Epithelial cell of esophagus (primary cell): ENCODE measurements around the gene PRAMEF20.

Experiments
- DNase-seq: peaks from one replicate; pipeline ENCODE4 v3.0.0; 2010; ENCODE audit warnings: low read depth
- H3K4me3 ChIP-seq: 2 replicates; pipeline ENCODE4 v1.5.1; 2011; ENCODE audit warnings: mild to moderate bottlenecking, low read length, control low read depth
- TF ChIP-seq, protein P1 (sequence below): IDR thresholded peaks from 2 replicates; pipeline ENCODE4 v1.5.1; 2011; ENCODE audit warnings: low read depth, mild to moderate bottlenecking, low read length, control low read depth, inconsistent platforms; ENCODE audit not compliant: insufficient read depth; ENCODE audit errors: missing control alignments

The PRAMEF20 gene

DNA sequence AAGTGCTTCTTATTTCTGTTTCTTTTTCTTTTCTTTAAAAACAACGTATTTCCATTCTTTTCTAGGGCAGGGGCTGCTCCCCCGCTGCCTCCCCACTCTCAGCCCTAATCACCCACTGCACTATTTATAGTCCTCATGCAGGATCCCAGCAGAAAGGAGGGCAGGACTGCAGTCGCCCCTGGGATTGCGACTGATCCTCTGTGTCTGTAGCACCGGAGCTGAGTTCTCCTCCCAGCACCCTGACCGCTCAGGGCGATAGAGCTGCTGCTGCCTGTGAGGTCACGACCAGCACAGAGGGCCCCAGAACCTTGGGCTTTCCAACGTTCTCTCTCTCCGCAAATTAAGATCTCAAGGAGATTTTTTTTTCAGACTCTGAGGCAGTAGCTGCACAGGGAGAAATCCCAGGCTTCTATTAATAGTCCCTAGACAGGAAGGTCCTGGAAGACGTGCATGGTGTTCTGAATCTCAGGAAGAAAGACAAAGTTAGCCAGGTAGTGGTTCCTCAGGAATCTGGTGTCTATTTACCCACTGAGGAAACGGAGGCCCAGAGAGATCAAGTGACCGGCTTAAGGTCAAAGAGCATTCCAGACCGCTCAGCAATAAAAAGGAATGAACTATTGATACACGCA, 46.8 kb downstream of the PRAMEF20 start:
- H3K4me3 ChIP-seq = no peak overlapping the region
- TF ChIP-seq, protein P1, sequence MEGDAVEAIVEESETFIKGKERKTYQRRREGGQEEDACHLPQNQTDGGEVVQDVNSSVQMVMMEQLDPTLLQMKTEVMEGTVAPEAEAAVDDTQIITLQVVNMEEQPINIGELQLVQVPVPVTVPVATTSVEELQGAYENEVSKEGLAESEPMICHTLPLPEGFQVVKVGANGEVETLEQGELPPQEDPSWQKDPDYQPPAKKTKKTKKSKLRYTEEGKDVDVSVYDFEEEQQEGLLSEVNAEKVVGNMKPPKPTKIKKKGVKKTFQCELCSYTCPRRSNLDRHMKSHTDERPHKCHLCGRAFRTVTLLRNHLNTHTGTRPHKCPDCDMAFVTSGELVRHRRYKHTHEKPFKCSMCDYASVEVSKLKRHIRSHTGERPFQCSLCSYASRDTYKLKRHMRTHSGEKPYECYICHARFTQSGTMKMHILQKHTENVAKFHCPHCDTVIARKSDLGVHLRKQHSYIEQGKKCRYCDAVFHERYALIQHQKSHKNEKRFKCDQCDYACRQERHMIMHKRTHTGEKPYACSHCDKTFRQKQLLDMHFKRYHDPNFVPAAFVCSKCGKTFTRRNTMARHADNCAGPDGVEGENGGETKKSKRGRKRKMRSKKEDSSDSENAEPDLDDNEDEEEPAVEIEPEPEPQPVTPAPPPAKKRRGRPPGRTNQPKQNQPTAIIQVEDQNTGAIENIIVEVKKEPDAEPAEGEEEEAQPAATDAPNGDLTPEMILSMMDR = no peak
- DNase-seq = no peak

DNA sequence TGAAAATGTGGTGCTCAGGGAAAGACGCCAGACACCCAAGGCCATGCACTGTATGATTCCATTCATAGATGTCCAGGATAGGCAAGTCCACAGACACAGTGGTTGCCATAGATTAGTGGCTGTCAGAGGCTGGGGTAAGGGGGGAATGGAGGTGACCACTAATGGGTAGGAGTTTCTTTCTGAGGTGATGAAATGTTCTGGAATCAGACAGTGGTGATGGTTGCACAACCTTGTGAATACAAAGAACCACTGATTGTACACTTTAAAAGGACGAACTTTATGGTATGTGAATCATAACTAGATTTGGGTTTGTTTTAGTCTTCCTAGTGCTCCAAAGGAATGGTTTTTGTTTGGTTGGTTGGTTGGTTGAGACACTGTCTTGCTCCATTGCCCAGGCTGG, 51.7 kb downstream of the PRAMEF20 start:
- H3K4me3 ChIP-seq = no peak overlapping the region
- DNase-seq = no peak
- TF ChIP-seq, protein P1 = no peak

DNA sequence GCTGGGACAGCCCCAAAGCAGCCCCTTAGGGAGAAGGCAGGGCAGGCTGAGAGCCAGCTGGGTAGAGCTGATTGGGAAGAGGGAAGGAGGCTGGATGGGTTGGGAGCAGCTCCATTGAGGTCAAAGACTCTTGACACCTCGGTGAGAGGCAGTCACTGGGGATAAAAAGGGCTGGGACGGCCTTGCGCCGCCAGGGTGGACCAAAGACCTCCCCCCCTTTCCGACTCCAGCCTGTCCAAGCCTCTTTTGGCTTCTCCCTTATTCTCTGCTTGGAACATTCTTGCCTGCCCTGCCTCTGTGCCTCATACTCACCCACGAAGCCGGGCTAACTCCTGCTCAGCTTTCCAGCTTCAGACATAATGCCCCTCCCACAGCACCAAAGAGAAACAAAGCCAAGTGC, 52.4 kb downstream of the PRAMEF20 start:
- TF ChIP-seq, protein P1 = no peak
- no peak overlapping the region for H3K4me3 ChIP-seq
- DNase-seq = no peak

DNA sequence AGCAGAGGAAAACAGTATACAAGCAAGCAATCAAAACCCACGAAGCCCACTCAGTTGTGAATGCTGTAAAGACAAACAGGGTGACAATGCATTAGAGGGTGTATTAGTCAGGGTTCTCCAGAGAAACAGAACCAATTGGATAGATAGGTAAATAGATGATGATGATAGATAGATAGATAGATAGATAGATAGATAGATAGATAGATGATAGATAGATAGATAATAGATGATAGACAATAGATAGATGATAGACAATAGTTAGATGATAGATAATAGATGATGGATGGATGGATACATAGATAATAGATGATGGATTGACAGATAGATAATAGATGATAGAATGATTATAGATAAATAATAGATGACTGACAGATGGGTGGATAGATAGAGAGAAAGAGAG, 55.3 kb downstream of the PRAMEF20 start:
- no peak for DNase-seq
- no peak overlapping the region for H3K4me3 ChIP-seq
- TF ChIP-seq, protein P1 = no peak

DNA sequence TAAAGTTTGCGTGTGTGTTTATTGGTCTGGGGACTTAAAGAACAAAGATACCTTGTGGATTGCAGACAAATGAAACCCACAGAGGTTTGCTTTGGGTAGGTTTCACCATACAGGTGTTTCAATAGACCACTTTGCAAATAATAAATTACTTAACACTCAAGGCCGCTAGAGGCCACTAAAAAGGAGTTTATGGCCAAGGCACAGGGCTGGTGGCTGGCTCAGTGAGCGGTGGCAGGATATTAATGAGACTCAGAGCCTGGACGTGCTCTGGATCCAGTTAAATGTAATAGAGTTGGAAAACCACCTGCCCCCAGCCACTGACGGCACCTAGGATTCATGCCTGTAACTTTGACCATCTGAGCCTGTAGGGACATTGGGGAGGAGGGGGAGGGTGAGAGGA, 59.1 kb downstream of the PRAMEF20 start:
- peak; percentile 16 for DNase-seq
- no peak overlapping the region for H3K4me3 ChIP-seq
- TF ChIP-seq, protein P1 = no peak
